MM.1S (cell line): ENCODE results near the gene STIL.

Experiments
- DNase-seq: peaks from one replicate; pipeline ENCODE4 v3.0.0-alpha.2; 2015
- H2AFZ ChIP-seq: fragments of 300-600 bp; sonication (generic); 2 replicates; pipeline ENCODE4 v1.6.0; 2016; ENCODE audit warnings: antibody characterized with exemption, low read length
- H3F3A ChIP-seq: fragments of 300-600 bp; sonication (generic); 2 replicates; pipeline ENCODE4 v1.6.1; 2016; ENCODE audit warnings: mild to moderate bottlenecking, antibody characterized with exemption, low read length, moderate library complexity, mixed read lengths; ENCODE audit not compliant: insufficient read depth
- H3K27ac ChIP-seq: fragments of 300-600 bp; sonication (generic); 2 replicates; pipeline ENCODE4 v1.5.1; 2016; ENCODE audit warnings: mild to moderate bottlenecking, low read length
- H3K27me3 ChIP-seq: fragments of 300-600 bp; sonication (generic); replicated peaks from 2 replicates; pipeline ENCODE4 v1.6.0; 2016; ENCODE audit warnings: low read length; ENCODE audit not compliant: insufficient read depth
- H3K36me3 ChIP-seq: fragments of 300-600 bp; sonication (generic); replicated peaks from 2 replicates; pipeline ENCODE4 v1.6.1; 2016; ENCODE audit warnings: mild to moderate bottlenecking, low read length, mixed read lengths; ENCODE audit not compliant: insufficient read depth
- H3K4me1 ChIP-seq: fragments of 300-600 bp; sonication (generic); 2 replicates; pipeline ENCODE4 v1.6.1; 2016; ENCODE audit warnings: low read length, mixed read lengths
- H3K4me2 ChIP-seq: fragments of 300-600 bp; sonication (generic); 2 replicates; pipeline ENCODE4 v1.6.0; 2016; ENCODE audit warnings: low read depth, low read length
- H3K4me3 ChIP-seq: fragments of 300-600 bp; sonication (generic); 2 replicates; pipeline ENCODE4 v1.5.1; 2016; ENCODE audit warnings: low read length, mixed read lengths
- H3K79me2 ChIP-seq: fragments of 300-600 bp; sonication (generic); 2 replicates; pipeline ENCODE4 v1.6.1; 2016; ENCODE audit warnings: mixed run types, low read length, mixed read lengths
- H3K9ac ChIP-seq: fragments of 300-600 bp; sonication (generic); 2 replicates; pipeline ENCODE4 v1.6.1; 2016; ENCODE audit warnings: low read length, mixed read lengths
- H3K9me2 ChIP-seq: fragments of 300-600 bp; sonication (generic); replicated peaks from 2 replicates; pipeline ENCODE4 v1.6.1; 2016; ENCODE audit warnings: mild to moderate bottlenecking, low read length, mixed read lengths; ENCODE audit not compliant: insufficient read depth
- H3K9me3 ChIP-seq: fragments of 300-600 bp; sonication (generic); replicated peaks from 2 replicates; pipeline ENCODE4 v1.6.1; 2016; ENCODE audit warnings: mild to moderate bottlenecking, low read length, mixed read lengths; ENCODE audit not compliant: insufficient read depth
- H4K20me1 ChIP-seq: fragments of 300-600 bp; sonication (generic); 2 replicates; pipeline ENCODE4 v1.6.1; 2016; ENCODE audit warnings: mild to moderate bottlenecking, low read length, moderate library complexity, mixed read lengths; ENCODE audit not compliant: insufficient read depth
- EZH2 ChIP-seq: fragments of 300-600 bp; sonication (generic); optimal IDR thresholded peaks from 2 replicates; pipeline ENCODE3; 2017; ENCODE audit warnings: low read depth, mild to moderate bottlenecking, antibody characterized with exemption, low read length, mixed read lengths
- EZH2phosphoT487 ChIP-seq: fragments of 300-600 bp; sonication (generic); IDR thresholded peaks from 2 replicates; pipeline ENCODE4 v1.6.1; 2018; ENCODE audit warnings: antibody characterized with exemption, low read length
- TF ChIP-seq, protein P1 (sequence below): fragments of 300-600 bp; sonication (generic); IDR thresholded peaks from 2 replicates; pipeline ENCODE4 v1.5.1; 2016; ENCODE audit warnings: antibody characterized with exemption, low read length, mixed read lengths

STIL gene

DNA sequence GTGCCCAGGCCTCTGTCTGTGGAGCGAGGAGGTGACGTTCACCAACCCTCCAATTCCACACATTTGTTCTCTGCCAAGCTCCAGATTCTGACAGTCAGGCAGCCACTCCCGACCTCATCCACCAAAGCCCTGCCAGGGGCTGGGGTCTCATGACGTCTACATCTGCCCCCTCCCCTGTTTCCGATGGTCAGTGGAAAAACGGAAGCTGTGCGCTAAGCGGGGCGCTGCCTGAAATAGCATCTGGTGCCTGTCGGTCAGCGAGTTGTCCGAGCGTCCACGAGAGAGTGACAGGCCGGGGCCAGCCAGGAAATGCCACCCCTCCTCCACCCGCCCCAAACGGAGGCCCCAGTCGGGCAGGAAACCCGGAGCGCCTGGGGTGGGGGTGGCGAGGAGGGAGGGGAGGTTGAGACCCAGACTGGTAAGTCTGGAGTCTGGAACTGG, 78.7 kb downstream of the STIL start:
- Histone ChIP-seq H3F3A (no peaks in the 10 kb centered on the region), H3K4me1 (no peaks in the 10 kb centered on the region), H3K9me2 (no peaks in the 10 kb centered on the region), H3K4me2 (no peak overlapping the region), H3K27me3 (peaks cover 34% of the 10 kb centered on the region), H3K9ac (no peak overlapping the region), H3K9me3 (no peaks in the 10 kb centered on the region), H3K36me3 (no peaks in the 10 kb centered on the region), H3K27ac (no peak overlapping the region), H4K20me1 (no peaks in the 10 kb centered on the region), H3K79me2 (no peaks in the 10 kb centered on the region), H2AFZ (no peak overlapping the region; the same call in 1 of the 2 replicates), H3K4me3 (no peak overlapping the region)
- TF ChIP-seq, protein P1, sequence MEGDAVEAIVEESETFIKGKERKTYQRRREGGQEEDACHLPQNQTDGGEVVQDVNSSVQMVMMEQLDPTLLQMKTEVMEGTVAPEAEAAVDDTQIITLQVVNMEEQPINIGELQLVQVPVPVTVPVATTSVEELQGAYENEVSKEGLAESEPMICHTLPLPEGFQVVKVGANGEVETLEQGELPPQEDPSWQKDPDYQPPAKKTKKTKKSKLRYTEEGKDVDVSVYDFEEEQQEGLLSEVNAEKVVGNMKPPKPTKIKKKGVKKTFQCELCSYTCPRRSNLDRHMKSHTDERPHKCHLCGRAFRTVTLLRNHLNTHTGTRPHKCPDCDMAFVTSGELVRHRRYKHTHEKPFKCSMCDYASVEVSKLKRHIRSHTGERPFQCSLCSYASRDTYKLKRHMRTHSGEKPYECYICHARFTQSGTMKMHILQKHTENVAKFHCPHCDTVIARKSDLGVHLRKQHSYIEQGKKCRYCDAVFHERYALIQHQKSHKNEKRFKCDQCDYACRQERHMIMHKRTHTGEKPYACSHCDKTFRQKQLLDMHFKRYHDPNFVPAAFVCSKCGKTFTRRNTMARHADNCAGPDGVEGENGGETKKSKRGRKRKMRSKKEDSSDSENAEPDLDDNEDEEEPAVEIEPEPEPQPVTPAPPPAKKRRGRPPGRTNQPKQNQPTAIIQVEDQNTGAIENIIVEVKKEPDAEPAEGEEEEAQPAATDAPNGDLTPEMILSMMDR = no peak
- TF ChIP-seq EZH2 (no peak), EZH2phosphoT487 (no peak)
- no peak for DNase-seq

DNA sequence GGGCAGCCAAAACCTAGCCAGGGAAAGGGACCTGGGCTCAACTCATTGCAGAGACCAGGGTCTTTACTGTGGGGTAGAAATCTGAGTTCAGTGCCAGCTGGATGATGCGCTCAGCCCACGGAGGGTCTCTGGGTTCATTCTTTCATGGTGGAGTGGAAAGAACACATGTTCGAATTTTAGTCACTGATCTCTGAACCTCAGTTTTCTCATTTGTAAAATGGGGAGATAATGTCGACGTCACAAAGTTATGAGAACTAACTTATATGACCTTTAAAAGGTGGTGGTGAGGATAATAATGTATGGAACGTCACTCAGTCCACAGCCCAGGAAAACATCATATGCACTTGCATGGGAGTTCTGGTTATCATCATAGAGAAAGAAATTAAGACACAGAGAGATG, 80.8 kb downstream of the STIL start:
- Histone ChIP-seq H3K27me3 (peaks cover 55% of the 10 kb centered on the region), H3K9ac (no peak overlapping the region), H3K9me2 (no peaks in the 10 kb centered on the region), H2AFZ (no peak overlapping the region), H3K4me1 (no peaks in the 10 kb centered on the region), H3K79me2 (no peaks in the 10 kb centered on the region), H3K4me3 (no peak overlapping the region), H3K9me3 (no peaks in the 10 kb centered on the region), H3K27ac (no peak overlapping the region), H3K36me3 (no peaks in the 10 kb centered on the region), H3K4me2 (no peak overlapping the region), H4K20me1 (no peaks in the 10 kb centered on the region), H3F3A (no peaks in the 10 kb centered on the region)
- TF ChIP-seq, protein P1 = no peak
- TF ChIP-seq EZH2 = no peak
- no peak for TF ChIP-seq EZH2phosphoT487
- DNase-seq = no peak

DNA sequence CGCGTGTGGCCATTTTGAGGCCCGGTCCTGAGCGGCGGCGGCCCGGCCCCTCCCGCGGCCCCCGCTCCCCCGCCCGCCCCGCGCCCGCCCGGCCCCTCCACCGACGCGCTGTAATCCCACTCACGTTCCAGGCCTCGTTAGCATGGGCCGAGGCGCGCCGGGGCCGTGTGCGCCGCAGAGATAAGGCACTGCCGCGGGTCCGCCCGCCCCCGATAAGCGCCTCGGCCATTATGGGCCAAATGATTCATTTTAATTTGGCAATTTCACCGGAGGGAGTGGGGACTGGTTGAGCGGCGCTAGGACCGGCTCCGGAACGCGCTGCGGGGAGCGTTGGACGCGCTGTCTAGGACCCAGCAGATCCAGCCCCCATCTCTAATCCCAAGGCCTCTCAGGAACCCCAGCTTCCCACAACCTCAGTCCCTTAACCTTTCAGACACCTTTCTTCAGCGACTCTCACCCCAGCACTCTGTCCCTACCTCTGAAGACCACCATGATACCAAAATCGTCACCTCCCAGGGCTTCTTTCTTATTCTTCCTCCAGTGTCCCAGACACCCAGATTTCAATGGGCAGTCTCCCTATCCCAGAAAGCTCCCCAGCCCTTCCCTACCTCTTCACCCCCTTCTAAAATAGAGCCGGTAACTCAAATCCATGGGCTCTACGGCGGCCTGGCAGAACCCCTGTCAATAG, 81.6 kb downstream of the STIL start, which contains the start of gene TAL1:
TAL1 (minus strand) TSS at position 39 of the 688 bp plus-strand sequence. CDS start 6,337 bp downstream, outside the sequence.
- Histone ChIP-seq H2AFZ (no peak within 1 kb of the TSS), H3K27ac (no peak within 1 kb of the TSS), H3K9ac (no peak within 1 kb of the TSS), H3K4me3 (no peak within 1 kb of the TSS), H3K27me3 (peaks cover 63% of the 10 kb centered on the region), H3K4me2 (no peak within 1 kb of the TSS), H3K4me1 (no peaks in the 10 kb centered on the region), H3F3A (no peaks in the 10 kb centered on the region), H4K20me1 (no peaks in the 10 kb centered on the region), H3K36me3 (no peaks in the 10 kb centered on the region), H3K9me2 (no peaks in the 10 kb centered on the region), H3K79me2 (no peaks in the 10 kb centered on the region), H3K9me3 (no peaks in the 10 kb centered on the region)
- TF ChIP-seq, protein P1 = no peak
- TF ChIP-seq EZH2phosphoT487 (no peak), EZH2 (no peak)
- DNase-seq = no peak
